HL-60 (cell line): Measurements from ENCODE around the gene IGSF9.

Experiments
- DNase-seq, 2 experiments: peaks; one replicate each; pipeline ENCODE4 v3.0.0-alpha.2; 2010 to 2020; ENCODE audit warnings: low read depth in 1 of 2, low spot score in 1 of 2
- H3K27ac ChIP-seq: fragments of 250-450 bp; sonication (Bioruptor Pico); replicated peaks from 2 replicates; pipeline ENCODE4 v1.5.1; 2020; ENCODE audit warnings: mild to moderate bottlenecking, moderate library complexity
- H3K27me3 ChIP-seq: fragments of 250-450 bp; sonication (Bioruptor Pico); 2 replicates; pipeline ENCODE4 v1.5.1; 2021; ENCODE audit warnings: mild to moderate bottlenecking, moderate library complexity; ENCODE audit not compliant: insufficient read depth, poor library complexity, severe bottlenecking
- H3K4me3 ChIP-seq: replicated peaks from 2 replicates; pipeline ENCODE4 v1.5.1; 2011; ENCODE audit warnings: mild to moderate bottlenecking, control low read depth, low read length; ENCODE audit not compliant: insufficient read depth
- CTCF ChIP-seq: IDR thresholded peaks from one replicate; pipeline ENCODE4 v1.5.1; 2011; ENCODE audit warnings: low read length, control low read depth, inconsistent platforms; ENCODE audit not compliant: insufficient read depth
- GABPA ChIP-seq: IDR thresholded peaks from 2 replicates; pipeline ENCODE4 v1.6.1; 2012; ENCODE audit warnings: low read depth
- POLR2AphosphoS5 ChIP-seq: IDR thresholded peaks from 2 replicates; pipeline ENCODE4 v1.6.1; 2012; ENCODE audit warnings: low read depth
- REST ChIP-seq: IDR thresholded peaks from 2 replicates; pipeline ENCODE4 v1.6.1; 2012; ENCODE audit warnings: low read depth; ENCODE audit not compliant: insufficient replicate concordance
- SPI1 ChIP-seq: IDR thresholded peaks from 2 replicates; pipeline ENCODE4 v1.6.1; 2012; ENCODE audit warnings: low read depth, mild to moderate bottlenecking, borderline replicate concordance

Gene IGSF9

GRCh38 chr1:159930634-159931033 lies 14.8 kb downstream of the IGSF9 start:
- H3K27ac ChIP-seq: no peak overlapping the region
- H3K27me3 ChIP-seq: no peaks in the 10 kb centered on the region
- no peak for DNase-seq
- no peak overlapping the region for H3K4me3 ChIP-seq
- no peak for TF ChIP-seq REST

- Histone ChIP-seq H3K27me3 (no peaks in the 10 kb centered on the region), H3K27ac (no peak overlapping the region), H3K4me3 (no peak overlapping the region)
- DNase-seq: no peak
- no peak for TF ChIP-seq REST
- TF ChIP-seq POLR2AphosphoS5: no peak
- no peak for TF ChIP-seq GABPA
- TF ChIP-seq CTCF: no peak
- no peak for TF ChIP-seq SPI1
Observed at GRCh38 chr1:159930216-159930615, 15.2 kb downstream of the IGSF9 start.

- Histone ChIP-seq H3K27ac (no peak overlapping the region), H3K27me3 (no peaks in the 10 kb centered on the region), H3K4me3 (no peak overlapping the region)
- no peak for DNase-seq
- TF ChIP-seq POLR2AphosphoS5 (no peak), GABPA (no peak), REST (no peak), CTCF (no peak), SPI1 (no peak)
Observed at GRCh38 chr1:159929155-159930051, 16.0 kb downstream of the IGSF9 start.
